Transverse colon (tissue), 4 donors: ENCODE data around the gene SERPIND1.

ENCODE experiments used
- EP300 ChIP-seq: sonication (generic); formaldehyde crosslinking; IDR thresholded peaks from one replicate; pipeline ENCODE4 v1.6.1; 2017; ENCODE audit warnings: antibody characterized with exemption, low read depth
- POLR2A ChIP-seq: fragments of 450-650 bp; IDR thresholded peaks from one replicate; pipeline ENCODE4 v1.6.1; 2016; ENCODE audit warnings: antibody characterized with exemption, mild to moderate bottlenecking, moderate library complexity
- POLR2AphosphoS5 ChIP-seq, 3 donors: sonication (generic); formaldehyde crosslinking; IDR thresholded peaks; one replicate each; pipeline ENCODE4 v1.6.1; 2016; ENCODE audit warnings: antibody characterized with exemption in 3 of 3
- TF ChIP-seq, protein P1 (sequence below), 5 experiments: fragments of 200-600 bp in 3 of 5; fragments of 450-650 bp in 2 of 5; sonication (generic) in 3 of 5; IDR thresholded peaks; 1 replicate in 2 of 5; 2 replicates in 3 of 5; pipeline ENCODE4 v1.5.1; 2016 to 2017; ENCODE audit warnings: antibody characterized with exemption in 5 of 5, inconsistent platforms in 3 of 5, mild to moderate bottlenecking in 2 of 5, moderate library complexity in 1 of 5

DNA sequence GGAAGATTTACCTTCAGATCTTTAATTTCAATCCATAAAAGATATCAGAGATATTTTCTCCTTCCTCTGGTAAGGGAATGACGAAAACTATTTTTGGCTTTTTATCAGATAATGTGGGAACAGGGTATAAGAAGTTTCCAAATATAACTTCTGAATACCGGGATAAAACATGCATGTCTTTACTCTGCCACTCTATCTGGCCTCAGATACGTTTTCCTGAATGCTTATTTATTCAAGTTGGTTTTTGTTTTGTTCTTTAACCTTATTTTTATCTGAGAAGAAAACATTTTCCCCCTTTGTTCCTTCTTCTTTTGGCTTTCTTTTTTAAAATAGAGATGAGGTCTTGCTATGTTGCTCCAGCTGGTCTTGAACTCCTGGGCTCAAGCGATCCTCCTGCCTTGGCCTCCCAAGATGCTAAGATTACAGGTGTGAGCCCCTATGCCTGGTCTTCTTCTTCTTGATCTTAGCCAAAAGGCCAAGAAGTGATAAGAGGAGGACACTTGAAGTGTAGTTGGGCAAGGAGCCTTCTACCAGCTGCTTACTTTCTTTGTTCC is 1.5 kb downstream of the SERPIND1 start:
- TF ChIP-seq, protein P1, sequence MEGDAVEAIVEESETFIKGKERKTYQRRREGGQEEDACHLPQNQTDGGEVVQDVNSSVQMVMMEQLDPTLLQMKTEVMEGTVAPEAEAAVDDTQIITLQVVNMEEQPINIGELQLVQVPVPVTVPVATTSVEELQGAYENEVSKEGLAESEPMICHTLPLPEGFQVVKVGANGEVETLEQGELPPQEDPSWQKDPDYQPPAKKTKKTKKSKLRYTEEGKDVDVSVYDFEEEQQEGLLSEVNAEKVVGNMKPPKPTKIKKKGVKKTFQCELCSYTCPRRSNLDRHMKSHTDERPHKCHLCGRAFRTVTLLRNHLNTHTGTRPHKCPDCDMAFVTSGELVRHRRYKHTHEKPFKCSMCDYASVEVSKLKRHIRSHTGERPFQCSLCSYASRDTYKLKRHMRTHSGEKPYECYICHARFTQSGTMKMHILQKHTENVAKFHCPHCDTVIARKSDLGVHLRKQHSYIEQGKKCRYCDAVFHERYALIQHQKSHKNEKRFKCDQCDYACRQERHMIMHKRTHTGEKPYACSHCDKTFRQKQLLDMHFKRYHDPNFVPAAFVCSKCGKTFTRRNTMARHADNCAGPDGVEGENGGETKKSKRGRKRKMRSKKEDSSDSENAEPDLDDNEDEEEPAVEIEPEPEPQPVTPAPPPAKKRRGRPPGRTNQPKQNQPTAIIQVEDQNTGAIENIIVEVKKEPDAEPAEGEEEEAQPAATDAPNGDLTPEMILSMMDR (IDR thresholded peaks at IDR 0.05) = no peak
- TF ChIP-seq POLR2A (no peak), POLR2AphosphoS5 (IDR thresholded peaks at IDR 0.05) (no peak), EP300 (no peak)
